ENCODE data around the gene GPR33. TPM values are rescaled to one million over a fixed set of nuclear protein-coding genes. Genes with fewer than 3 reads are reported as not detected.
"Not testable (repeated sequence)": the region's sequence is repeated elsewhere in the genome, so short reads cannot be mapped to it uniquely, and the experiment has no call there.

GPR33 gene
- total RNA-seq, 4 donors from 2014 or later, result 0.94 TPM; not detected in 3

GRCh38 chr14:31476131-31476866, 11.5 kb downstream of the GPR33 start:
- intact Hi-C loops (cut with DNase I; ENCODE audit: low total_unique reads), result no loop called here
- no peak for DNase-seq (ENCODE audit: low spot score in 2 of 2)
- no peak overlapping the region for H3K4me3 ChIP-seq (ENCODE audit: low read depth, poor library complexity, severe bottlenecking)
- 61 to 73% methylated on average over 4 of the region's 4 CpGs for WGBS, 2 donors
- TF ChIP-seq, protein P1, sequence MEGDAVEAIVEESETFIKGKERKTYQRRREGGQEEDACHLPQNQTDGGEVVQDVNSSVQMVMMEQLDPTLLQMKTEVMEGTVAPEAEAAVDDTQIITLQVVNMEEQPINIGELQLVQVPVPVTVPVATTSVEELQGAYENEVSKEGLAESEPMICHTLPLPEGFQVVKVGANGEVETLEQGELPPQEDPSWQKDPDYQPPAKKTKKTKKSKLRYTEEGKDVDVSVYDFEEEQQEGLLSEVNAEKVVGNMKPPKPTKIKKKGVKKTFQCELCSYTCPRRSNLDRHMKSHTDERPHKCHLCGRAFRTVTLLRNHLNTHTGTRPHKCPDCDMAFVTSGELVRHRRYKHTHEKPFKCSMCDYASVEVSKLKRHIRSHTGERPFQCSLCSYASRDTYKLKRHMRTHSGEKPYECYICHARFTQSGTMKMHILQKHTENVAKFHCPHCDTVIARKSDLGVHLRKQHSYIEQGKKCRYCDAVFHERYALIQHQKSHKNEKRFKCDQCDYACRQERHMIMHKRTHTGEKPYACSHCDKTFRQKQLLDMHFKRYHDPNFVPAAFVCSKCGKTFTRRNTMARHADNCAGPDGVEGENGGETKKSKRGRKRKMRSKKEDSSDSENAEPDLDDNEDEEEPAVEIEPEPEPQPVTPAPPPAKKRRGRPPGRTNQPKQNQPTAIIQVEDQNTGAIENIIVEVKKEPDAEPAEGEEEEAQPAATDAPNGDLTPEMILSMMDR (IDR thresholded peaks at IDR 0.05), result no peak
- TF ChIP-seq POLR2A (IDR thresholded peaks at IDR 0.05), result no peak

GRCh38 chr14:31466554-31466953, 21.3 kb downstream of the GPR33 start:
- TF ChIP-seq POLR2A (IDR thresholded peaks at IDR 0.05), result no peak
- TF ChIP-seq, protein P1 (IDR thresholded peaks at IDR 0.05), result no peak
- DNase-seq (ENCODE audit: low spot score in 2 of 2), result no peak
- 90 to 93% methylated on average over 6 of the region's 6 CpGs for WGBS, 2 donors

DNA sequence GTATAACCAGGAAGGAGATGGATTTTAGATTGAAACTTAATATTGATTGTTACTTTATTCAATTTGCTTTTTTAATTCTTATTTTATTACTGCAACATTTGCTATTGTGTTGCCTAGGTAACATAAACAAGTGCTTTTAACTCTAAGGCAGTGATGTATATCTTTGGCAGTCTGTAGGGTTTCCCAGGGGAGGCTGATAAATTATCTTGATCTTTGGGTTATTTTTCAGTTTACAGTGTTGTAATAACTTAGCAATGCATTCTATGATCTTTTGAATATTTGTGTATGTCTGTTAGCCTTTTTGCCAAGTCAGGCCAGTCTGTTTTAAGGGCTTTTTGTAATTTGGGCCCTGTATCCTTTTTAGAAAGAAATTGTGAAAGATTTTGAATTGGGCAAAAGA, 22.7 kb downstream of the GPR33 start:
- TF ChIP-seq, protein P1 (IDR thresholded peaks at IDR 0.05), result no peak
- no peak for TF ChIP-seq POLR2A (IDR thresholded peaks at IDR 0.05)
- H3K4me3 ChIP-seq (ENCODE audit: low read depth, poor library complexity, severe bottlenecking), result no peak overlapping the region
- DNase-seq (ENCODE audit: low spot score in 2 of 2), result no peak
- intact Hi-C loops (cut with DNase I; ENCODE audit: low total_unique reads), result no loop called here

More at GRCh38 chr14:31466554-31466953, 21.3 kb downstream of the GPR33 start:
- H3K4me3 ChIP-seq (ENCODE audit: low read depth, poor library complexity, severe bottlenecking), result no peak overlapping the region
- intact Hi-C loops (cut with DNase I; ENCODE audit: low total_unique reads), result no loop called here

DNA sequence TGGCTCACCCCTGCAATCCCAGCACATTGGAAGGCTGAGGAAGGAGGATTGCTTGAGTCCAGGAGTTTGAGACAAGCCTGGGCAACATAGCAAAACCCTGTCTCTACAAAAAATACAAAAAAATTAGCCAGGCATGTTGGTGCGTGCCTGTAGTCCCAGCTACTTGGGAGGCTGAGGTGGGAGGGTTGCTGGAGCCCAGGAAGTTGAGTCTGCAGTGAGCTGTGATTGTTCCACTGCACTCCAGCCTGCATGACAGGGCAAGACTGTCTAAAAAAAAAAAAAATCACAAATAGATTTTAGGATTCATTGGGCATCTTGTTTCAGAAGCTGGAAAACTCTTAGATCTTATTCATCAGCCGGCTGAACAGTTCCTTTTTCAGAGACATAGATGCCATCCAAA, 25.4 kb downstream of the GPR33 start:
- intact Hi-C loops (cut with DNase I; ENCODE audit: low total_unique reads); DNase-seq (ENCODE audit: low spot score in 2 of 2); H3K4me3 ChIP-seq (ENCODE audit: low read depth, poor library complexity, severe bottlenecking): not testable (repeated sequence)
- WGBS, 2 donors, result 54 to 56% methylated on average over 2 of the region's 2 CpGs

GRCh38 chr14:31461545-31461944, 26.3 kb downstream of the GPR33 start:
- WGBS, 2 donors, result 88 to 94% methylated on average over 3 of the region's 3 CpGs
- intact Hi-C loops (cut with DNase I; ENCODE audit: low total_unique reads), result no loop called here
- DNase-seq (ENCODE audit: low spot score in 2 of 2), result no peak
- no peak overlapping the region for H3K4me3 ChIP-seq (ENCODE audit: low read depth, poor library complexity, severe bottlenecking)
- no peak for TF ChIP-seq POLR2A (IDR thresholded peaks at IDR 0.05)
- TF ChIP-seq, protein P1 (IDR thresholded peaks at IDR 0.05), result no peak

- 42 to 44% methylated on average over 11 of the region's 11 CpGs for WGBS, 2 donors
- TF ChIP-seq, protein P1 (IDR thresholded peaks at IDR 0.05), result peak in 1 of 3 donors; percentile 85
- TF ChIP-seq POLR2A (IDR thresholded peaks at IDR 0.05), result no peak
- H3K4me3 ChIP-seq (ENCODE audit: low read depth, poor library complexity, severe bottlenecking), result no peak overlapping the region
- intact Hi-C loops (cut with DNase I; ENCODE audit: low total_unique reads), result no loop called here
- DNase-seq (ENCODE audit: low spot score in 2 of 2), result no peak
Measured at GRCh38 chr14:31457665-31458659, 29.9 kb downstream of the GPR33 start.
